Stomach (tissue), 4 donors: ENCODE measurements around the gene CSNK2B.

Source experiments
- CTCF ChIP-seq, 7 experiments: fragments of 450-650 bp in 4 of 7; fragments of 200-600 bp in 3 of 7; sonication (generic) in 3 of 7; IDR thresholded peaks; one replicate each; pipeline ENCODE4 v1.5.1; 2016 to 2019; ENCODE audit warnings: antibody characterized with exemption in 7 of 7, control low read depth in 2 of 7, mild to moderate bottlenecking in 1 of 7
- EP300 ChIP-seq: sonication (generic); formaldehyde crosslinking; IDR thresholded peaks from one replicate; pipeline ENCODE4 v1.6.1; 2017; ENCODE audit warnings: antibody characterized with exemption
- POLR2A ChIP-seq, 4 donors: fragments of 450-650 bp; IDR thresholded peaks; one replicate each; pipeline ENCODE4 v1.6.1; 2016; ENCODE audit warnings: antibody characterized with exemption in 4 of 4, control low read depth in 2 of 4, mild to moderate bottlenecking in 1 of 4, moderate library complexity in 1 of 4
- POLR2AphosphoS5 ChIP-seq, 3 donors: sonication (generic); formaldehyde crosslinking; IDR thresholded peaks; one replicate each; pipeline ENCODE4 v1.6.1; 2016; ENCODE audit warnings: antibody characterized with exemption in 3 of 3

DNA sequence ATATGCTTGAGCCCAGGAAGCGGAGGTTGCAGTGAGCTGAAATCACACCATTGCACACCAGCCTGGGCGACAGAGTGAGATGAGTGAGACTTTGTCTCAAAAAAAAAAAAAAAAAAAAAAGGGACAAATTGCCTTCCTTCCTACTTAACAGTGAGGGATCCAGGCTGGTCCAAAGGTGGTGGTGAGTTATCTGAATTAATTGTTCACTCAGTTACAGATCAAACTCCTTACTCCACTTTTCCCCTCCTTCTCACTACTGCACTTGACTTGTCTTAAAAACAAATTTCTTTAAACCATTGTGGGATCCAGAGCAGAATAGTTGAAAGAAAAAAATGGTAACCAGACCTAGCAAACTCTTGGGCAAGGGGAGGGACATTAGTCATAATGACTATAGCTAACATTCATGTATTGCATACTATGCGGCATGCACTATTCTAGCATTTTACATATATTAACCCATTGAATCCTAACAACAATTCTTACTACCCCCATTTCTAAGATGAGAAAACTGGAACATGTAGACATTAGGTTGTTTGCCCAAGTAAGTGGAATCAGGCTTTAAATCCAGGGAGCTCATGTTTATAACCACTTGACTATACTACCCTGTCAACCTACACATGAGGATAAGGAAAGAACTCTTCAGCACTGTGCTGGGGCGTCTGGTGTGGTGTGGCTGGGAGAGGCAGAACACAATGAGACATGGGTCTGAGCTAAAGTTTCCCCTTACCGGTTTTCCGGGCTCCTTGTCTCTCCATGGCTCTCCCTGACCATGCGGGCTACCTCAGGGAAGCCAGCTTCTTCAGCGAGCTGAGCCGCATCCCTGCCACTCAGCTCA lies 2.5 kb upstream of the CSNK2B start:
- TF ChIP-seq CTCF (IDR thresholded peaks at IDR 0.05) (no peak), EP300 (no peak), POLR2A (IDR thresholded peaks at IDR 0.05) (no peak), POLR2AphosphoS5 (IDR thresholded peaks at IDR 0.05) (no peak)
